GM12873 (cell line): ENCODE measurements around the gene MT1X.

Source experiments
- CTCF ChIP-seq: IDR thresholded peaks from 2 replicates; pipeline ENCODE4 v1.5.1; 2012; ENCODE audit warnings: low read depth, mild to moderate bottlenecking, moderate library complexity, low read length, control low read depth; ENCODE audit not compliant: insufficient read depth; ENCODE audit errors: missing control alignments

Gene MT1X

DNA sequence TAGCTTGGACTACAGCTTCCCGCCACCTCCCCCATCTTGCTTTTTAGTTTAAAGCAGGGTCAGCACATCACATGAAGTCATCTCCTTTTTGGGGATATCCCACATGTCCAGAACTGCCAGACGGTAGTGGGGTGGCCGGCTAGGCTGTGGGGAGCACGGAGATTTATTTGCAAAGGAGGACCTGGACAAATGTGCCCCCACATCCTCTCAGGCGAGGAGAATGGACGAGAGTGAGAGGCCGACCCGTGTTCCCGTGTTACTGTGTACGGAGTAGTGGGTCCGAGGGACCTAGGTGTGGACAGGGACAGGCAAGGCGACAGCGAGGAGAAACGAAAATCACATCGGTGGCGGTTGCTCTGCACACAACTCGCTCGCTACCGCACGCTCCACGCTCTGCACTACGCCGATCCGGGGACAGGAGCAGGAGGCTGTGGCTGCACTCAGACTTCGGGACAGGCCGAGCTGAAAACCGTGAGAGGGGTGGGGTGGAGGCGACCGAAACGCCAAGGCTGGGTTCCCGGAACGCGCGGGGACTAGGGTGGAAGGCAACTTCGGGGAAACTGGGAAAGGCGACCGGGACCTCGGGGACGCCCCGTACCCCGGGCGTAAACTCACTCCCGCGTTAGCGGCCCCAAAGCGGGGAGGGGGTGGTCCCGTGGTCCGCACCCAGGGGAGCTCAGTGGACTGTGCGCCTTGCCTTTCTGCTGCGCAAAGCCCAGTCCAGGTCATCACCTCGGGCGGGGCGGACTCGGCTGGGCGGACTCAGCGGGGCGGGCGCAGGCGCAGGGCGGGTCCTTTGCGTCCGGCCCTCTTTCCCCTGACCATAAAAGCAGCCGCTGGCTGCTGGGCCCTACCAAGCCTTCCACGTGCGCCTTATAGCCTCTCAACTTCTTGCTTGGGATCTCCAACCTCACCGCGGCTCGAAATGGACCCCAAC is 44.2 kb upstream of the MT1X start, which contains the start of gene MT1A:
TSS of gene MT1A (plus strand) at position 853 of the 937 bp plus-strand sequence. CDS start at position 926, 73 bp downstream.
- no peak for TF ChIP-seq CTCF

DNA sequence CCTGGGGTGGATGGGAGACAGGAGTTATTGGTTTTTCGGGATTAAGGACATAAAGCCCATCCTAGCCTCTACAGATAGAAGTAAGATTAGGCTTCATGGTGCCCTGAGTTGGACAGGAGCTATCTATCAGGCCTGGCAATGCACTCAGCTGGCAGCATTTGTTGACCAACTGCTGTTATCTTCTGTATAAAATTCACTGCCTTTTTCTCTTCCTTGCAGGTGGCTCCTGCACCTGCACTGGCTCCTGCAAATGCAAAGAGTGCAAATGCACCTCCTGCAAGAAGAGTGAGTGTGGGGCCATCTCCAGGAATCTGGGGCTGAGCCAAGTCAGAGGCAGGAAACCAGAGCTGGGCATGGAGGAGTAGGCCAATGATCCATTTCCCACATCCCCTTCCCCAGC is 43.2 kb upstream of the MT1X start:
- no peak for TF ChIP-seq CTCF

- no peak for TF ChIP-seq CTCF
Observed at GRCh38 chr16:56640076-56640475, 42.2 kb upstream of the MT1X start.

DNA sequence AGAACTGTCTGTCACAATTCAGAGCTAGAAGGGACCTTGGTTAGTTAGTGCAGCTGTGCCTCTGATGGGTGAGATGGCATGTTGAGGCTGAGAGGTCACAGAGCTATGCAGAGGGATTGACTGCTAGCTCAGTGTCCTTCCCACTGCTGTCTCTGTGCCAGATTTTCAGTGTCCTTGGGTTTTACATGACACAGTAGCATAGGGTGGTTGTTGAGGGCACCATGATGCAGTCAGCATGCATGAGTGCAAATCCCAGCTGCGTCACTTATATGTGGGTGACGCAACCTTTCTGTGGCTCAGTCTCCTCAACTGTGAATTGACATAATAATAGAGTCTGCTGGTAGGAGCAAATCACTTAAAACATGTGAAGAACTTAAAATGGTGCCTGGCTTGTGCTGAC is 41.1 kb upstream of the MT1X start:
- no peak for TF ChIP-seq CTCF

DNA sequence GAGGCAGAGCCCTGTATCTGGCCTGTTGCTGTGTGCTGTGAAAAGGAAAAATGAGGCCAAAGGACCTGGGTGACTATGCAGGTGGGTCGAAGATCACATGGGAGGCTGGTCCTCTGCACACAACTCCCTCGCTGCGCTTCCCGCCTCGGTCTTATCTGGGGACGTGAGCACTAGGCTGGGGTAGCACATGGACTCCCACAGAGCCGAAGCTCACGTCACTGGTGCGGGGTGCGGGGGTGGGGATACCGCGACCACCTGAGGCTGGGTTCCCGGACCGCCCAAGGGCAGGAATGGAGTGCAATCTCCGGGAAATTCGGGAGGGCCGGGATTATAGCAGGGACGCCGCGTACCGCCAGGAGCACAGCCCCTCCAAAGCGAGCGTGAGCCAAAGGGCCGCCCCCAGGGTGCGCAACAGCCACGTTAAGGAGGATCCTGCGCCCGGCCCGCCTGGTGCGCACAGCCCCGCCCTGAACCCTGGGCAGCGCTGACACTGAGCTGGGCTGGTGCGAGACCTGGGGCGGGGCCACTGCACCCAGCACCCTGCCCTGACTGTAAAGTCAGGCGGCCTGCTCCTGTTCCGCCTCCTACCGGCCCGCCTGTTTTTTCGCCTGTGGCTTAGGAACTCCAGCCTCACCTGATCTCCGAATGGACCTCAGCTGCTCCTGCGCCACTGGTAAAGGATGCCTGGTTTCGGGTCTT is 39.0 kb upstream of the MT1X start:
- TF ChIP-seq CTCF: peak; percentile 15

DNA sequence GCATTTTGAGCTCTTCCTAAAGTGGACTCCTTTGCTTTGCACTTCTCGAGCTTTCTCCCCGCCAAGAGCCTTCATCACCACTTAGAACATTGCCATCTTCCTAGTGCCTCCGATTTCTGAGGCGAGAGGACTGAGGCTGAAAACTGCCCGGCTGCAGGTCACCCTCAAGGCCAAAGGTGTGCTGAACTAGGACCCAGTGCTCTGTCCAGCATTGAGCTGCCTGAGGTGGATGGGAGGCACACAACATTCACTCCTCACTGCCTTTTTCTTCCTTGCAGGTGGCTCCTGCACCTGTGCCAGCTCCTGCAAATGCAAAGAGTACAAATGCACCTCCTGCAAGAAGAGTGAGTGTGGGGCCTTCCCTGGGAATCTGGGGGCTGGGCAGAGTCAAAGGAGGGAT is 38.4 kb upstream of the MT1X start:
- TF ChIP-seq CTCF: no peak

DNA sequence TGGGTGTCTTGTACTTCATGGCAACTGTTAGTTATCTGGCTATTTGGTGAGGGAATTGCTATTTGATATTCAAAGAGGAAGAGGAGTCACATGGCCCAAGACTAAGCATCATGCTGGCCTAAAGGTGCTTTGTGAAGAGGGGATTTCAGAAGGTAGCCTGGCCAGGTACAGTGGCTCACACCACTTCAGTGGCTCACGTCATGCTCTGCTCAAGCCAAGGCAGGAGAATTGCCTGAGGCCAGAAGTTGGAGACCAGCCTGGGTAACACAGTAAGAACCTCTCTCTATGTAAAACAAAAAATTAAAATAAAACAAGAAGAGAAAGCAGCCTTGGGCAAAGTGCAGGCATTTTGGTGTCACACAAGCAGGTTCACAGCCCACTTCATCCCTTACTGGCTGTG is 37.0 kb upstream of the MT1X start:
- no peak for TF ChIP-seq CTCF
